GM23338 (cell line): Measurements from ENCODE around the gene DLG2. TPM values are rescaled to one million over a fixed set of nuclear protein-coding genes. Genes with fewer than 3 reads are reported as not detected.

Experiments
- ATAC-seq: fragments of 200-7000 bp; cut with Tn5 transposase; 3 replicates; pipeline ENCODE4 v1.9.1; 2020
- DNase-seq: peaks from one replicate; pipeline ENCODE4 v3.0.0-alpha.2; 2015; ENCODE audit warnings: low spot score
- H2AFZ ChIP-seq: fragments of 200-600 bp; sonication (generic); 2 replicates; pipeline ENCODE4 v1.8.0; 2016; ENCODE audit warnings: antibody characterized with exemption, mild to moderate bottlenecking, moderate library complexity
- H3F3A ChIP-seq: fragments of 200-600 bp; sonication (generic); replicated peaks from 2 replicates; pipeline ENCODE4 v1.8.0; 2017; ENCODE audit warnings: antibody characterized with exemption, mixed run types, low read depth
- H3K27ac ChIP-seq: fragments of 200-600 bp; sonication (generic); 2 replicates; pipeline ENCODE4 v1.6.1; 2016; ENCODE audit warnings: low read depth
- H3K27me3 ChIP-seq: fragments of 200-600 bp; sonication (generic); 2 replicates; pipeline ENCODE4 v1.8.0; 2016; ENCODE audit warnings: mild to moderate bottlenecking, mixed run types, moderate library complexity; ENCODE audit not compliant: insufficient read depth
- H3K36me3 ChIP-seq: fragments of 200-600 bp; sonication (generic); 2 replicates; pipeline ENCODE4 v1.8.0; 2016; ENCODE audit warnings: mild to moderate bottlenecking; ENCODE audit not compliant: insufficient read depth
- H3K4me1 ChIP-seq: fragments of 200-600 bp; sonication (generic); 2 replicates; pipeline ENCODE4 v1.8.0; 2016; ENCODE audit warnings: mild to moderate bottlenecking, moderate library complexity; ENCODE audit not compliant: insufficient read depth
- H3K4me2 ChIP-seq: fragments of 200-600 bp; sonication (generic); 2 replicates; pipeline ENCODE4 v1.7.1; 2017; ENCODE audit warnings: mixed run types
- H3K4me3 ChIP-seq: fragments of 200-600 bp; sonication (generic); 2 replicates; pipeline ENCODE4 v1.6.1; 2016; ENCODE audit warnings: mixed run types
- H3K79me2 ChIP-seq: fragments of 200-600 bp; sonication (generic); replicated peaks from 2 replicates; pipeline ENCODE4 v1.8.0; 2017; ENCODE audit warnings: mild to moderate bottlenecking; ENCODE audit not compliant: insufficient read depth
- H3K9me2 ChIP-seq: fragments of 200-600 bp; sonication (generic); 2 replicates; pipeline ENCODE4 v1.8.0; 2017; ENCODE audit not compliant: insufficient read depth
- H4K20me1 ChIP-seq: fragments of 200-600 bp; sonication (generic); replicated peaks from 2 replicates; pipeline ENCODE4 v1.8.0; 2017; ENCODE audit warnings: mild to moderate bottlenecking; ENCODE audit not compliant: insufficient read depth
- H3K27ac Mint-ChIP-seq: 2 replicates; pipeline ENCODE4 v1.8.0; 2020; ENCODE audit warnings: inconsistent platforms, mild to moderate bottlenecking, moderate library complexity, mixed read lengths
- H3K27me3 Mint-ChIP-seq: 3 replicates; pipeline ENCODE4 v1.8.0; 2022; ENCODE audit warnings: low read depth, mild to moderate bottlenecking, moderate library complexity, mixed read lengths, inconsistent platforms; ENCODE audit not compliant: insufficient read depth, poor library complexity
- H3K36me3 Mint-ChIP-seq: 3 replicates; pipeline ENCODE4 v1.8.0; 2021; ENCODE audit warnings: low read depth, mild to moderate bottlenecking, inconsistent platforms, moderate library complexity, mixed read lengths
- H3K4me1 Mint-ChIP-seq: 3 replicates; pipeline ENCODE4 v1.8.0; 2020; ENCODE audit warnings: mild to moderate bottlenecking, inconsistent platforms, mixed read lengths
- H3K4me3 Mint-ChIP-seq: 3 replicates; pipeline ENCODE4 v1.8.0; 2021; ENCODE audit warnings: moderate library complexity, mild to moderate bottlenecking, inconsistent platforms, mixed read lengths
- H3K9me3 Mint-ChIP-seq: 3 replicates; pipeline ENCODE4 v1.8.0; 2020; ENCODE audit warnings: moderate library complexity, mild to moderate bottlenecking, inconsistent platforms, mixed read lengths
- CREB1 ChIP-seq: fragments of 250-450 bp; sonication (Bioruptor Pico); IDR thresholded peaks from 2 replicates; pipeline ENCODE4 v1.5.0; 2020; ENCODE audit warnings: low read depth, mild to moderate bottlenecking, moderate library complexity
- EZH2 ChIP-seq: fragments of 200-600 bp; sonication (generic); IDR thresholded peaks from one replicate; pipeline ENCODE4 v1.8.0; 2017; ENCODE audit warnings: antibody characterized with exemption, mild to moderate bottlenecking, low read depth; ENCODE audit not compliant: unreplicated experiment
- JUNB ChIP-seq: IDR thresholded peaks from one replicate; pipeline ENCODE4 v1.6.1; 2016; ENCODE audit warnings: antibody characterized with exemption; ENCODE audit not compliant: unreplicated experiment
- NANOG ChIP-seq: IDR thresholded peaks from 2 replicates; pipeline ENCODE4 v1.6.1; 2016; ENCODE audit warnings: antibody characterized with exemption, borderline replicate concordance
- POLR2AphosphoS5 ChIP-seq: IDR thresholded peaks from 2 replicates; pipeline ENCODE4 v1.6.1; 2016; ENCODE audit warnings: antibody characterized with exemption, low read depth
- STAT1 ChIP-seq: IDR thresholded peaks from one replicate; pipeline ENCODE4 v1.6.1; 2016; ENCODE audit warnings: antibody characterized with exemption; ENCODE audit not compliant: unreplicated experiment
- ZNF114 ChIP-seq: fragments of 250-450 bp; sonication (Bioruptor Pico); IDR thresholded peaks from 2 replicates; pipeline ENCODE4 v1.5.0; 2020; ENCODE audit warnings: mild to moderate bottlenecking, moderate library complexity
- ZNF331 ChIP-seq: fragments of 250-450 bp; sonication (Bioruptor Pico); IDR thresholded peaks from 2 replicates; pipeline ENCODE4 v1.5.0; 2020; ENCODE audit warnings: low read depth, mild to moderate bottlenecking, moderate library complexity
- ZNF462 ChIP-seq: fragments of 250-450 bp; sonication (Bioruptor Pico); IDR thresholded peaks from 2 replicates; pipeline ENCODE4 v1.5.0; 2020; ENCODE audit warnings: mild to moderate bottlenecking, moderate library complexity
- polyA plus RNA-seq: library from polyadenylated mRNA; unstranded; fragments of >200 nt; fragmentation: Nextera tagmentation; extraction: Ambion mirVana; gene quantifications from 2 replicates; pipeline ENCODE4 v1.2.1, GENCODE V29; 2016
- total RNA-seq: library from RNA; depleted of rRNA; stranded (reverse); fragments of >200 nt; shearing (Covaris generic); gene quantifications from 2 replicates; pipeline ENCODE4 v1.2.3, GENCODE V29; 2014

The DLG2 gene
- total and polyA plus RNA-seq, 2 experiments from 2014 or later, result 19.8 to 21.5 TPM

DNA sequence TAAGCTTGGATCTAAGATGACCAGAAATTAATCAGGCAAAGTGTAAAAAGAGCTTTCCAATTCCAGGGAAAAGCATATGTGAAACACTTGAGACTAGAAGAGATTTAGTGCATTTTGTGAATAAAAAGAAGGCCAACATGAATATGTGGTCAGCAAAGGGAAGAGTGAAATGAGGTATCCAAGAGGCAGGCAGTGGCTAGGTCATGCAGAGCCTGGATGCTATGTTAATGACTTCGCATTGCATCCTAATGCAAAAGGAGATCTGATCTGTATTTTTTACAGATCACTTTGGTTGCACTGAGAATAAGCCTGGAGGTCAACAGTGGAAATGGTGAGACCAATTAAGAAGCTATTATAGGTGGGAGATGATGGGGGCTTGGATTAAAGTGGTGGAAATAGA lies 1699.7 kb downstream of the DLG2 start (continued):
- TF ChIP-seq ZNF462 (CRISPR knock-in tag), result no peak
- no peak for TF ChIP-seq EZH2
- no peak for TF ChIP-seq STAT1
- TF ChIP-seq NANOG, result no peak
- no peak for TF ChIP-seq POLR2AphosphoS5
- TF ChIP-seq ZNF331 (CRISPR knock-in tag), result no peak
- no peak for TF ChIP-seq ZNF114
- no peak for TF ChIP-seq CREB1 (CRISPR knock-in tag)

- Histone ChIP-seq H3K27me3 (no peaks in the 10 kb centered on the region), H3K36me3 (no peaks in the 10 kb centered on the region), H3K4me2 (no peak overlapping the region), H3K4me1 (no peaks in the 10 kb centered on the region), H3K27ac (no peak overlapping the region), H3K9me2 (no peaks in the 10 kb centered on the region), H3F3A (no peaks in the 10 kb centered on the region), H3K4me3 (no peak overlapping the region), H4K20me1 (no peaks in the 10 kb centered on the region), H3K79me2 (no peaks in the 10 kb centered on the region), H2AFZ (no peak overlapping the region)
- H3K36me3 Mint-ChIP-seq, result no peaks in the 10 kb centered on the region
- H3K27ac Mint-ChIP-seq, result no peak overlapping the region
- H3K4me3 Mint-ChIP-seq, result no peak overlapping the region
- no peaks in the 10 kb centered on the region for H3K9me3 Mint-ChIP-seq
- DNase-seq (no peak), ATAC-seq (no peak)
- TF ChIP-seq JUNB (no peak), ZNF331 (CRISPR knock-in tag) (no peak), NANOG (no peak)
- no peaks in the 10 kb centered on the region for H3K27me3 Mint-ChIP-seq
- peaks cover 6% of the 10 kb centered on the region for H3K4me1 Mint-ChIP-seq
Measured at GRCh38 chr11:83924795-83925542, 1702.2 kb downstream of the DLG2 start.
